PC-3 (cell line): ENCODE results near the gene EPB41L4B. TPM values are rescaled to one million over a fixed set of nuclear protein-coding genes. Genes with fewer than 3 reads are reported as not detected.

ENCODE experiments used
- ATAC-seq: fragments of 200-7000 bp; cut with Tn5 transposase; 2 replicates; pipeline ENCODE4 v1.9.1; 2020; ENCODE audit warnings: mild to moderate bottlenecking, moderate library complexity
- BruUV-seq: library from RNA; stranded (reverse); fragments of 400-500 nt; replicated peaks from 2 replicates; lab custom pipeline; 2021; lab: Mats Ljungman, UMichigan
- CTCF ChIA-PET: fragments of 300-600 bp; sonication (Branson Sonifier 250); formaldehyde crosslinking; loops from one replicate; lab custom pipeline; 2022; ENCODE audit warnings: antibody characterized with exemption; lab: Charles Lee
- POLR2A ChIA-PET: fragments of 300-600 bp; sonication (Branson Sonifier 250); formaldehyde crosslinking; loops from one replicate; lab custom pipeline; 2022; ENCODE audit warnings: antibody characterized with exemption; ENCODE audit not compliant: unreplicated experiment; lab: Charles Lee
- DNase-seq: peaks from one replicate; pipeline ENCODE4 v3.0.0-alpha.2; 2015
- H2AFZ ChIP-seq: fragments of 300-600 bp; sonication (generic); 2 replicates; pipeline ENCODE4 v1.6.0; 2016; ENCODE audit warnings: antibody characterized with exemption, low read length
- H3F3A ChIP-seq: fragments of 300-600 bp; sonication (generic); one replicate; pipeline ENCODE4 v1.6.0; 2017; ENCODE audit warnings: antibody characterized with exemption, low read length, control low read depth, mild to moderate bottlenecking; ENCODE audit not compliant: unreplicated experiment
- H3K27ac ChIP-seq: fragments of 300-600 bp; sonication (generic); 2 replicates; pipeline ENCODE4 v1.5.1; 2016; ENCODE audit warnings: mild to moderate bottlenecking, low read length
- H3K27me3 ChIP-seq: fragments of 300-600 bp; sonication (generic); 2 replicates; pipeline ENCODE4 v1.6.1; 2016; ENCODE audit warnings: low read length, mixed read lengths
- H3K36me3 ChIP-seq: fragments of 300-600 bp; sonication (generic); 2 replicates; pipeline ENCODE4 v1.6.1; 2016; ENCODE audit warnings: low read depth, mixed run types, low read length, mixed read lengths
- H3K4me1 ChIP-seq: fragments of 300-600 bp; sonication (generic); 2 replicates; pipeline ENCODE4 v1.5.1; 2016; ENCODE audit warnings: low read length; ENCODE audit not compliant: insufficient read depth
- H3K4me2 ChIP-seq: fragments of 300-600 bp; sonication (generic); 2 replicates; pipeline ENCODE4 v1.6.0; 2016; ENCODE audit warnings: low read length
- H3K4me3 ChIP-seq: fragments of 300-600 bp; sonication (generic); 2 replicates; pipeline ENCODE4 v1.5.1; 2016; ENCODE audit warnings: mild to moderate bottlenecking, low read length, mixed read lengths
- H3K79me2 ChIP-seq: fragments of 300-600 bp; sonication (generic); 2 replicates; pipeline ENCODE4 v1.6.1; 2017; ENCODE audit warnings: low read length, mixed read lengths
- H3K9ac ChIP-seq: fragments of 300-600 bp; sonication (generic); 2 replicates; pipeline ENCODE4 v1.6.0; 2016; ENCODE audit warnings: mild to moderate bottlenecking, low read length
- H3K9me2 ChIP-seq: fragments of 300-600 bp; sonication (generic); replicated peaks from 2 replicates; pipeline ENCODE4 v1.6.1; 2016; ENCODE audit warnings: mixed run types, low read length, mixed read lengths
- H3K9me3 ChIP-seq: fragments of 300-600 bp; sonication (generic); 2 replicates; pipeline ENCODE4 v1.6.1; 2016; ENCODE audit warnings: low read length, mixed read lengths
- H4K20me1 ChIP-seq: fragments of 300-600 bp; sonication (generic); 2 replicates; pipeline ENCODE4 v1.6.1; 2016; ENCODE audit warnings: low read length, mixed read lengths
- EZH2 ChIP-seq: fragments of 300-600 bp; sonication (generic); IDR thresholded peaks from one replicate; pipeline ENCODE4 v1.6.1; 2017; ENCODE audit warnings: antibody characterized with exemption, mild to moderate bottlenecking, low read length; ENCODE audit not compliant: unreplicated experiment
- EZH2phosphoT487 ChIP-seq: fragments of 300-600 bp; sonication (generic); IDR thresholded peaks from 2 replicates; pipeline ENCODE4 v1.6.1; 2018; ENCODE audit warnings: mild to moderate bottlenecking, antibody characterized with exemption, low read length, borderline replicate concordance
- intact Hi-C: fragments of 100-400 bp; cut with micrococcal nuclease; formaldehyde crosslinking; loops from 2 replicates; pipeline ENCODE4 v1.9.0; 2023
- total RNA-seq: library from RNA; depleted of rRNA; stranded (reverse); fragments of >200 nt; gene quantifications from 2 replicates; pipeline ENCODE4 v1.2.3, GENCODE V29; 2014
- TF ChIP-seq, protein P1 (sequence below): fragments of 300-600 bp; sonication (generic); conservative IDR thresholded peaks from 2 replicates; pipeline ENCODE4 v1.5.1; 2017; ENCODE audit warnings: antibody characterized with exemption, low read depth, mild to moderate bottlenecking, low read length

The EPB41L4B gene
- total RNA-seq, 1 experiment from 2014 or later, result 11.2 TPM

DNA sequence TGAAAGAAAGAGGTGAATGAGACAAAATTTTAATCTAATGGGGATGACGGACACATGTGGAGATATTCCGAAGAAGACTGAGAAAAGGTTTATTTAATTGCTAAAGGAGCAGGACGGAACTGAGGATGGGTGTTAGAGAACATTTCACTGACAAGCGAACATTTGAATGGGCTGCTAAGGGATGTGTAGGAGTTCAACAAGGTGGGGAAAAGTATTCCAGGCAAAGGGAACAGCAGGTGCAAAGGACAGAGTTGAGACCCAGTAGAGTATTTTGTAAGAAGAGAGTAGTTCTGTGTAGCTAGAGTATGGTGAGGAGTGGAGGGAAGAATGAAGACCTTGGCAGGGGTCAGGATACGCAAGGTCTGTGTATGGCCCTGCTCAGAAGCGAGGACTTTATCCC lies 106.4 kb downstream of the EPB41L4B start:
- no peak overlapping the region for H2AFZ ChIP-seq
- H3K36me3 ChIP-seq, result no peaks in the 10 kb centered on the region
- no peak overlapping the region for H3K9ac ChIP-seq
- no peak overlapping the region for H3K27ac ChIP-seq
- intact Hi-C loops, result no loop called here
- H3K9me2 ChIP-seq, result no peaks in the 10 kb centered on the region
- H3K27me3 ChIP-seq, result no peaks in the 10 kb centered on the region
- no peaks in the 10 kb centered on the region for H3F3A ChIP-seq
- H4K20me1 ChIP-seq, result no peaks in the 10 kb centered on the region
- no peaks in the 10 kb centered on the region for H3K9me3 ChIP-seq
- no peaks in the 10 kb centered on the region for H3K79me2 ChIP-seq
- TF ChIP-seq, protein P1, sequence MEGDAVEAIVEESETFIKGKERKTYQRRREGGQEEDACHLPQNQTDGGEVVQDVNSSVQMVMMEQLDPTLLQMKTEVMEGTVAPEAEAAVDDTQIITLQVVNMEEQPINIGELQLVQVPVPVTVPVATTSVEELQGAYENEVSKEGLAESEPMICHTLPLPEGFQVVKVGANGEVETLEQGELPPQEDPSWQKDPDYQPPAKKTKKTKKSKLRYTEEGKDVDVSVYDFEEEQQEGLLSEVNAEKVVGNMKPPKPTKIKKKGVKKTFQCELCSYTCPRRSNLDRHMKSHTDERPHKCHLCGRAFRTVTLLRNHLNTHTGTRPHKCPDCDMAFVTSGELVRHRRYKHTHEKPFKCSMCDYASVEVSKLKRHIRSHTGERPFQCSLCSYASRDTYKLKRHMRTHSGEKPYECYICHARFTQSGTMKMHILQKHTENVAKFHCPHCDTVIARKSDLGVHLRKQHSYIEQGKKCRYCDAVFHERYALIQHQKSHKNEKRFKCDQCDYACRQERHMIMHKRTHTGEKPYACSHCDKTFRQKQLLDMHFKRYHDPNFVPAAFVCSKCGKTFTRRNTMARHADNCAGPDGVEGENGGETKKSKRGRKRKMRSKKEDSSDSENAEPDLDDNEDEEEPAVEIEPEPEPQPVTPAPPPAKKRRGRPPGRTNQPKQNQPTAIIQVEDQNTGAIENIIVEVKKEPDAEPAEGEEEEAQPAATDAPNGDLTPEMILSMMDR, result no peak
- no peak for TF ChIP-seq EZH2phosphoT487
- no peak for TF ChIP-seq EZH2
- H3K4me1 ChIP-seq, result no peaks in the 10 kb centered on the region
- ATAC-seq, result no peak
- H3K4me2 ChIP-seq, result no peak overlapping the region
- H3K4me3 ChIP-seq, result no peak overlapping the region
- CTCF ChIA-PET, result no interaction called here
- POLR2A ChIA-PET, result no interaction called here
- DNase-seq, result no peak
- BruUV-seq, result no TSS peak

DNA sequence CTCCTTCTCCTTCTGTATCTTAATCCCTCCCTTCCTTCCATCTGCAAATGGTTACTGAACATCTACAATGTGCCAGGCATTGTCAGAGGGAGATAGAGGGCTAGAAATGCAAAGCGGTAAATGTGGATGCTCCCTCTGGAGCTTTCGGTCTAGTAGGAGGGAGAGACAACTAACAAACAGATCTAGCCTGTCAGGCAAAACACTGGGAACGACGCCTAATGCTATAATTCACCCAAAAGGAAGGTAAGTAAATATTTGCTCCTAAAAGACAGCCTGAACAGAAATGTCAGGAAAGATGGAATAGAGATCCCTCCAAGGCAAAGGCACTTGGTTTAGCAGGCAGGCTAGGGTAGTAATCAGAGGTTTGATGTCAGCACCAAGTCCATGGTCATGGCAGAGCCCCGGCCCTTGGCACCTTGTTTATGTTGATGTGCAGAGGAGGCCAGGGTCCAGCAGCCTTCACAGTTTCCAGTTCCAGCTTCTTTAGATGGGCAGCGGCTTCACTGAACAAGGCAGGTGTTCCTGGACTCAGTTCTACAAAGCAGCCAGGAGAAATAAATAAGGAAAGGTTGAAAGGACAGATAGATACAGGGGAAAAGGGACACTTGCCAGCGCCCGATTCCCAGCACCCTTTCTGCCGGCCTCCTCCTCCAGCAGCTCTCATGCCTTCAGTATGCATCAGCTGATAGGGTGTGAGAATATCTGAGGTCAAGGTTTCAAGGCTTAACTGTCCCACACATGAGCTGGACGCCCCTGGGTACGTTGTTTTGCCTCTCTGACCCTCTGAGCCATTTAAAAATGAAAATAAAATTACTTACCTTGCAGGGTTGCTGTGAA lies 107.4 kb downstream of the EPB41L4B start:
- H3K9me2 ChIP-seq, result no peaks in the 10 kb centered on the region
- no peak overlapping the region for H3K4me2 ChIP-seq
- no peaks in the 10 kb centered on the region for H3K9me3 ChIP-seq
- H4K20me1 ChIP-seq, result no peaks in the 10 kb centered on the region
- CTCF ChIA-PET, result no interaction called here
- H3K4me1 ChIP-seq, result no peaks in the 10 kb centered on the region
- no peak overlapping the region for H3K4me3 ChIP-seq
- intact Hi-C loops, result no loop called here
- no peak for DNase-seq
- no peak overlapping the region for H3K27ac ChIP-seq
- TF ChIP-seq EZH2 (no peak), EZH2phosphoT487 (no peak)
- TF ChIP-seq, protein P1, result no peak
- POLR2A ChIA-PET, result no interaction called here
- H3F3A ChIP-seq, result no peaks in the 10 kb centered on the region
- H3K27me3 ChIP-seq, result no peaks in the 10 kb centered on the region
- BruUV-seq, result no TSS peak
- no peak overlapping the region for H3K9ac ChIP-seq
- ATAC-seq, result no peak; the same call in 1 of the 2 replicates
- H3K79me2 ChIP-seq, result no peaks in the 10 kb centered on the region
- H2AFZ ChIP-seq, result no peak overlapping the region
- H3K36me3 ChIP-seq, result no peaks in the 10 kb centered on the region

DNA sequence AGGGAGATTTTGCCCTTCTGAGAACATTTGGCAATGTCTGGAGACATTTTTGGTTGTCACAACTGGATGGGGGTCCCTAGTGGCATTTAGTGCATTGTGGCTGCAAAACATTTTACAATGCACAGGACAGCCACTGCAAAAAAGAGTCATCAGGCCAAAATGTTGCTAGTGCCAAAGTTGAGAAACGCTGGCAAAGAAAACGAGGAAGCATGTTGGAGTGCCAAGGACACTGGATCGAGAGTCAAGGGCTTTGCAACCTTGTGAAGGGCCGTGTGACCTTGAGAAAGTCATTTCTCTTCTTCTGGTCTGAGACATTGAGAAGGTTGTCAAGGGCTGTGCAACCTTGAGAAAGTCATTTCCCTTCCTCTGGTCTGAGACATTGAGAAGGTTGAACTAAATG lies 108.1 kb downstream of the EPB41L4B start:
- no peaks in the 10 kb centered on the region for H3K27me3 ChIP-seq
- ChIA-PET CTCF (no interaction called here), POLR2A (no interaction called here)
- H3K9me2 ChIP-seq, result no peaks in the 10 kb centered on the region
- H3K9ac ChIP-seq, result no peak overlapping the region
- intact Hi-C loops, result no loop called here
- no peaks in the 10 kb centered on the region for H3F3A ChIP-seq
- H3K36me3 ChIP-seq, result no peaks in the 10 kb centered on the region
- TF ChIP-seq EZH2, result no peak
- TF ChIP-seq, protein P1, result no peak
- TF ChIP-seq EZH2phosphoT487, result no peak
- no peak overlapping the region for H3K4me3 ChIP-seq
- no peak overlapping the region for H2AFZ ChIP-seq
- DNase-seq, result no peak
- BruUV-seq, result no TSS peak
- H3K27ac ChIP-seq, result no peak overlapping the region
- H3K79me2 ChIP-seq, result no peaks in the 10 kb centered on the region
- no peaks in the 10 kb centered on the region for H3K9me3 ChIP-seq
- ATAC-seq, result no peak
- no peak overlapping the region for H3K4me2 ChIP-seq
- H4K20me1 ChIP-seq, result no peaks in the 10 kb centered on the region
- H3K4me1 ChIP-seq, result no peaks in the 10 kb centered on the region
